ENCODE measurements around the gene SCARB1.

Gene SCARB1

DNA sequence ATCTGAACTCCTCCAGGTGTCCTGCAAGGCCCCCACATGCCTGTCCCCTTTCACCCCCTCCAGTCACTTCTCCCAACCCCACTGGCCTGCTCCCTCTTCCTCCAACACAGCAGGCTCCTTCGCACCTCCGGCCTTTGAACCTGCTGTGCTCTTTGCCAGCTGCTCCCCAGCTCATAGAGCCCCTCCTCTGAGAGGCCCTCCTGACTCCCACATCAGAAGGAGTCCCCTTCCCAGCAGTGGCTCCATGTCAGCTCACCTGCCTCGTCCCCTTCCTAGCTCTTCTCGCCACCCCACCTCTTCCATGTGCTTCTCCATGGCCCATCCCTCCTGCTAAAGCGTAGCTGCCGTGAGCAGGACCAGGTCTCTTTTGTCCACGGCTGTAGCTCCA lies 22.1 kb downstream of the SCARB1 start:
- DNase-seq = no peak

DNA sequence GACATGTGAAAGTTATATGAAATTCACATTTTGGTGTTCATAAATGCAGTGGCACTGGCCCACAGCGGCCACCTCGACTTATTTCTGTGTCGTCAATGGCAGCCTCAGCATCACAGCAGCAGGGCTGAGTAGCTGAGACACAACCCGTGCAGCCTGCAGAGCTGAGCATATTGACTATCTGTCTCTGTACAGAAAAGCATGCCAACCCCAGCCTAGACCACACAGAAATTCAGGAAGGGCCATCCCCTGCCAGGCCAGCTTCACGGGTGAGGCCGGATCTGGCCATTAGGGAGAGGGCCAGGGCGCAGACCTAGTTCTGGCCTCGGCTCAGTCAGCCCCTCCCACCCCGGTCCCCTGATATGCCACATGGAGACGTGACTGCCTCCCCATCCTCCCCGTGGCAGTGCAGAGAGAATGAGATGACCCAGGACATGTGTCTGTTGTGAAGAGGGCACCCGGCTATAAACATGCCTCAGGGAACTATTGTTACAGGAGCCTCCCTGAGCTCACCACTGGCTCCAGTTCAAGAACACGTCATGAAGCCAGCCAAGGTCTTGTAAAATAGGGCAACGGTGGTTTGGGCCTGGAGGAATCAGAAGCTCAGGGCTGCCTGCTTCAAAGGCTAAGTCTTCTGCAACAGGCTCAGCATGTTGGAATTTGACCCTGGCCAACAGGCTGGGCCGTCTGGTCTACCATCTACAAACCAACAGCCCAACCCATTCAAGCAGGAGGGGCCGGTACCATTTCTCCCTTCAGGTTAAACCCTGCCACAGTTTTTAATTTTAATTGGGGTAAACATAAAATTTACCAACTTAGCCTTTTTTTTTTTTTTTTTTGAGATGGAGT lies 25.5 kb downstream of the SCARB1 start:
- DNase-seq = peak; percentile 67

DNA sequence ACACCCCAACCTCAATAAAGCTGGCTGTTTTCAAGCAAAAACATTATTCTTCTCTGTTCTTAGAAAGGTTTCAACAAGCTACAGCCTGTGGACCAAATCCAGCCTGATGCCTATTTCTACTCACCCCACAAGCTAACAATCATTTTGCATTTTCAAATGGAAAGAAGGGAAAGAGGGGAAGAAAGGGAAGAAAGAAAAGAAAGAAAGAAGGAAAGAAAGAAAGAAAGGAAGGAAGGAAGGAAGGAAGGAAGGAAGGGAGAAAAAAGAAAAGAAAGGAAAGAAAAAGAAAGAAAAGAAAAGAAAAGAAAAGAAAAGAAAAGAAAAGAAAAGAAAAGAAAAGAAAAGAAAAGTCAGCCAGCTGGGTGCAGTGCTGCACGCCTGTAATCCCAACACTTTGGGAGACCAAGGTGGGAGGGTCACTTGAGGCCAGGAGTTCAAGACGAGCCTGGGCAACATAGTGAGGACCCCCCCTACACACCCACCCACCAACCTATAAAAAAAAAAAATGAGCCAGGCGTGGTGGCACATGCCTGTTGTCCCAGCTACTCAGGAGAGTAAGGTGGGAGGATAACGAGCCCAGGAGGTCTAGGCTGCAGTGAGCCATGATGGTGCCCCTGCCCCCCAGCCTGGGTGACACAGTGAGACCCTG lies 26.3 kb downstream of the SCARB1 start:
- DNase-seq = no peak

GRCh38 chr12:124836759-124837158 lies 26.9 kb downstream of the SCARB1 start:
- DNase-seq = no peak

DNA sequence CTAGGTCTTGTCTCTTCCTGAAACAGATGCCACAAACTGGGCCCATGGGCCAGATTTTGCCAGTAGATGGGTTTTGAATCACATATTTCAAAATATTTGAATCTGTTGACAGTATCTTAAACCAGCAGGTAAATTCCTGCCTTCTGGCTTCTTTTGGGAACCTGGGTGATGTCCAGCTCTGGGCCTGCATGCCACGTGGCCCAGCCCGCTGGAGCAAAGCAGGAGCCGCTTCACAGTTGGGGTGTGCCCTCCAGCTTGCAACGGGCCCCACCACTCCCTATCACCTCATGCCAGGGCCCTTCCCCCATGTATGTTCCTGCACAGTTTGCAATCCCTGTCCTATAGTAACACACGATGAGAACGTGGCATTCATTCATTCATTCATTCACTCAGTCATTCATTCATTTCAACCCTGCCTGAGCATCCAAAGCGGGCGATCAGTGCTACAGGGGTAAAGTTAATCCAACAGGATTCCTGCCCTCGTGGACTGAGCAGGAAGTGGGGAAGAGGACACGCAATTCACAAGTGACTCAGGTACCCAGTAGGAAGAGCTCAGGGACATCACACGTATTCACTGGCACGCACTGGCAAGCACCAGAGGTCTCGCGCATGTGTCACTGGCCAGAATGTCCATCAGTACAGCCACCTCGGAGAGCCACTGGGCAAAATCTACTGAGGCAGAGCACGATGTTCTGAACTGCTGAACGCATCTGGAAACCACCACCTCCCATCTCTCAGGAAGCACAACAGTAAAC lies 27.8 kb downstream of the SCARB1 start:
- no peak for DNase-seq

- no peak for DNase-seq
Observed at GRCh38 chr12:124834822-124835221, 28.8 kb downstream of the SCARB1 start.

DNA sequence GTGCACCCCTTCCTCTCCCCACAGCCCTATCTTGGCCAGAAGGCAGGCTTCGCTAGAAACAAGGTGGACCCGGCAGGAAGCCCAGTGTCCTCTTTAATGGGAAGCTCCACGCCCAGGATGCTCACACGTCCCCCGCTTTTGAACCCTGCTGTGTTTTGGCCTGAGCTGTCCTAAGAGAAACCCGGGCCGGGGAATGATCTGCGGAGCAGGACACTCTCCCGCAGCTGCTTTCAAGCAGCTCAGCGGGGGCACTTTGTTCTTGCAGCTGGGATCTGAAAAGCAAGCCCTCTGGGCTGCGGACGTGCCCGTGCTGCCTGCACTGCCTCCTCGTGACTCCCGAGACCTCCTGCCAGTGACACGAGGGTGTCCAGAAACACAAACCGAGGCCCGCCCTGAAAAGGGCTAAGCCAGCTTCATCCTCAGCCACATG lies 30.0 kb downstream of the SCARB1 start:
- DNase-seq = peak; percentile 88

GRCh38 chr12:124832856-124833255 lies 30.8 kb downstream of the SCARB1 start:
- no peak for DNase-seq

- DNase-seq = no peak
Observed at GRCh38 chr12:124831590-124831989, 32.1 kb downstream of the SCARB1 start.

DNA sequence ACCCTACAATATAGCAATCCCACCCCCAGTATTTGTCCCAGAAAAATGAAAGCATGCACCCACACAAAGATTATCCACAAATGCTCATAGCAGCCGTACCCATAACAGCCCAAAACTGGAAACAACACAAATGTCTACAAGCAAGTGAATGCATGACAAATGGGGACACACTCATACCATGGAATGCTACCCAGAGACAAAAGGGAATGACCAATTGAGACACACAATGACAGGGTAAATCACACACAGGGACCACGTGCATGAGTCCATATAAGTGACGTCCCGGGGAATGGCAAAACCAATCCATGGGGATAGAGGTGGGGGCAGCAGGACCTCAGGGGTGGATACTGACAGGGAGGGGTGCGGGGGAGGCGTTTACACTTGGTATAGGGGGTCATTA lies 33.4 kb downstream of the SCARB1 start:
- DNase-seq = no peak

- no peak for DNase-seq
Observed at GRCh38 chr12:124829708-124830304, 33.9 kb downstream of the SCARB1 start.

DNA sequence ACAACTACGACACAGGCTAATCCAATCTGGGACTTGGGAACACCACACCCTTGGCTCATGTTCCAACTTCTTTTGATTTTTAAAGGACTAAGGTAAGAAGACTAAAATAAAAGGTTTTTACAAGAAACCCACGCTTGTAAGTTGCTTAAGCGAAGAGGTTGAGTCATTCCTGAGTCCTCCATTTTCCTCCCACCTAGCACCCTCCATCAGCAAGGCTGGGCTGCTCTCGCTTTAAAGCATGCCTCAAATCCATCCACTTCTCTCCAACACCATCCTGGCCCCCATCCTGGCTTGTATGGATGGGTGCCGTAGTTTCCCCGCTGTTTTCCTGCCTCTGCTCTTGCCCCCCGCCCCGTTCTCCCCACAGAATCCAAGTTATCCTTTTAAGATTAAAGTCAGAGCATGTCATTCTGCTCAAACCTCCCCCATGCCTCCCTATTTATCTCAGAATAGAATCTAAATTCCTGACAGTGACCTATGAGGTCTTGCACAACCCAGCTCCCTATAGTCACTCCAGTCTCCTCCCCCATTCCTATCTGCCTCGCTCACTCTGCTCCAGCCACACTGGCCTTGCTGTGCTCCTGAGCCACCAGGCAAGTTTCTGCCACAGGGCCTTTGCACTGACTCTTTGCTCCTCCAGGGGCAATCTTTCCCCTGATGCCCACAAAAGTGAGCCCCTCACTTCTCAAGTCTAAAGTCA lies 34.5 kb downstream of the SCARB1 start:
- no peak for DNase-seq

DNA sequence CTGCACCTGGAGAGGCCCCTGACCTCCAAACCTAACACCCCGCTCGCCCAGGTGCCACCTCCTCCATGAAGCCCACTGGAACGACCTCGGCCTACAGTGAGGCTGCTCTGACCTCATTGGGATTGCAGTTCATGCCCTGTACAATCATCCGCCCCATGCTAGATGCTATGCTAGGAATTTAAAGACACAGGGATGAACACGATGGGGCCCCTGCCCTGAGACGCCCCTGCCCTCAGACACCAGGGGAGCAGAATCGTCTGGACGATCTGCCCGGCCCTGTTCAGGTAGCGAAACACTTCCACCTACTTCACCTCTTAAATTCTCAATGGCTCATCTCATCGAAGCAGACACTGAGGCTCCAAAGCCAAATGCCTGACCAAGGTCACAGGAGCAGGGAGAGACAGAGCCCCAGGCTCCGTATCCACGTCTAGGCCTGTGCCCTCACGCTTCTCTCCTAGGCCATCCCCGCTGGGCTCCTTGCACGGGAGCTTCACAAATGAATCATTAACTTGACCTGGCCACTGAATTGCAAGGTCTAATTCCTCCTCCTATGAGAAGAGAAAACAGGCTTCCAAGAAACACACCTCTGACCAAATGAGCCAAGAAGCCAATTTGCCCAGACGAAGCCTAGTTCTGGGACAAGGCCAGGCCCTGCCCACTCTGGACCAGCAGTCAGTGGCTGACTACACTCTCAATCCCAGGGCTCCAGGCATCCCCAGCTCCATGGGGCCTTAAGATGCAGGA lies 35.2 kb downstream of the SCARB1 start:
- no peak for DNase-seq

DNA sequence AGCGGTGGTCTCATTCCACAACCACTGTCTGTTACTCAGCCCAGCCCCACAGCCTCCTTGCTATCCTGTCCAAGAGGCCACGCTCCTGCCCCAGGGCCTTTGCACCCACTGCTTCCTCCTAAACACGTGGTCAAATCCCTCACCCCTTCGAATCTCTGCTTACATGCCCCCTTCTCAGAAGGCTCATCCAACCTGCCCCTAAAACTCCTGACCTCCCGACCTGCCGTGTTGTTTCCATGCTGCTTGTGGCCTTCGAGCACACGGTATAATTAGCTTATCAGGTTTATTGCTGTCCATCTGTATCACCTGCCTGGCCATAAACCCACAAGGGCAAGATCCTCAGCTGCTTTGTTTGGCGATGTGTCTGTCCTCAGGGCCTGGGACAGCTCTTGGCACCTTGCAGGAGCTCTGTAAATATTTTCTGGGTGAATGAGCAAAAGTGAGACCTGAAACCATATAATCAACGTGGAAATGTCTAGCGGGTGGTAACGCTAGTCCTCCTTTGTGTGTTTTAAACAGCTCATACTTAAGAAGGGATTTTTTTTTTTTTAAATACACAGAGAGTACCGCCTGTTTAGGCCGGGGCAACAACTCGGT lies 36.0 kb downstream of the SCARB1 start:
- DNase-seq = no peak

DNA sequence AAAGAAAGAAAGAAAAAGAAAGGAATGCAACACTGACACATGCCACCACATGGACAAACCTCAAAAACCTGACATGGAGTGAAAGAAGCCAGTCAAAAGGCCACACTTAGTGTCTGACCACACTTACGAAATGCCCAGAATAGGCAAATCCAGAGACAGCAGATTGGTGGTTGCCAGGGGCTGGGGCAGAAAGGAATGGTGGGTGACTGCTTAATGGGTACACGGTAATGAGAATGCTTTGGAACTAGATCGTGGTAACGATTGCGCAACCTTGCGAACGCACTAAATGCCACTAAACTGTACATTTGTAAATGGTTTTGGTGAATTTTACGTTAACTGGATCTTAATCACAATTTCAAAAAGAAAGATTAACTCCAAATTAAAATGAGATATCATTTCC lies 39.5 kb downstream of the SCARB1 start:
- no peak for DNase-seq

- no peak for DNase-seq
Observed at GRCh38 chr12:124823272-124823970, 40.2 kb downstream of the SCARB1 start.

- DNase-seq = no peak
Observed at GRCh38 chr12:124822218-124822617, 41.4 kb downstream of the SCARB1 start.

GRCh38 chr12:124821252-124822200 lies 42.1 kb downstream of the SCARB1 start:
- DNase-seq = no peak

DNA sequence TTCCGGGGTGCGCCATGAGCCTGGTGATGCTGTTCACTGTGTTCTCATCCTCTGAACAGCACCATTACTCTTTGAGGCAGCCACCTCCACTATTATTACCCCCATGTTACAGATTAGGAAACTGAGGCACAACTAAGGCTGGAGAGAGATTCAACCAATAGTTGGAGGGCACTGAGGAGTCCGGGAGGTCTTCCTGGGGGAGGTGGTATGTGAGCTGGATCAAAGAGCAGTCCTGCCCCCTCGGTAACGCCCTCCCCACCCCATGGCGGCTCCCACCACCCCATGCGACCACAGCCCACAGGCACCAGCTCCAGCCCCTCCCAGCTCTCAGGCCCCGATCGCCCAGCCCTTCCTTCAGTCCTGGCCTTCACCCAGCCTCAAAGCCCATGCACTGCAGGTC lies 43.5 kb downstream of the SCARB1 start:
- no peak for DNase-seq

- DNase-seq = no peak
Observed at GRCh38 chr12:124819525-124819924, 44.1 kb downstream of the SCARB1 start.

Measured in retina (tissue), 1 donor.